NT2/D1 (cell line): Measurements from ENCODE around the gene RIMBP2.
"Not testable (repeated sequence)": the region's sequence is repeated elsewhere in the genome, so short reads cannot be mapped to it uniquely, and the experiment has no call there.

Source experiments
- DNase-seq: peaks from one replicate; pipeline ENCODE4 v3.0.0-alpha.2; 2011; ENCODE audit warnings: low read depth, low spot score
- H3K27me3 ChIP-seq: 2 replicates; pipeline ENCODE4 v1.6.0; 2011; ENCODE audit warnings: mild to moderate bottlenecking; ENCODE audit not compliant: insufficient read length, insufficient read depth
- H3K36me3 ChIP-seq: 2 replicates; pipeline ENCODE4 v1.6.1; 2011; ENCODE audit warnings: mild to moderate bottlenecking, low read length, mixed read lengths; ENCODE audit not compliant: insufficient read depth, insufficient read length
- H3K4me1 ChIP-seq: 2 replicates; pipeline ENCODE4 v1.5.1; 2011; ENCODE audit not compliant: insufficient read depth, insufficient read length
- H3K4me3 ChIP-seq: 2 replicates; pipeline ENCODE4 v1.5.1; 2011; ENCODE audit warnings: low read depth; ENCODE audit not compliant: insufficient read length
- H3K9ac ChIP-seq: 2 replicates; pipeline ENCODE4 v1.6.0; 2011; ENCODE audit warnings: low read depth; ENCODE audit not compliant: insufficient read length
- H3K9me3 ChIP-seq: 2 replicates; pipeline ENCODE4 v1.5.1; 2011; ENCODE audit warnings: mild to moderate bottlenecking, low read length; ENCODE audit not compliant: insufficient read depth
- SUZ12 ChIP-seq: IDR thresholded peaks from 2 replicates; pipeline ENCODE4 v1.6.1; 2011; ENCODE audit not compliant: insufficient read length, insufficient read depth; ENCODE audit errors: extremely low read depth
- YY1 ChIP-seq: IDR thresholded peaks from 2 replicates; pipeline ENCODE4 v1.6.1; 2011; ENCODE audit not compliant: insufficient read length, insufficient read depth
- ZNF274 ChIP-seq: IDR thresholded peaks from 2 replicates; pipeline ENCODE4 v1.6.1; 2011; ENCODE audit warnings: mild to moderate bottlenecking, low read depth, low read length

The RIMBP2 gene

DNA sequence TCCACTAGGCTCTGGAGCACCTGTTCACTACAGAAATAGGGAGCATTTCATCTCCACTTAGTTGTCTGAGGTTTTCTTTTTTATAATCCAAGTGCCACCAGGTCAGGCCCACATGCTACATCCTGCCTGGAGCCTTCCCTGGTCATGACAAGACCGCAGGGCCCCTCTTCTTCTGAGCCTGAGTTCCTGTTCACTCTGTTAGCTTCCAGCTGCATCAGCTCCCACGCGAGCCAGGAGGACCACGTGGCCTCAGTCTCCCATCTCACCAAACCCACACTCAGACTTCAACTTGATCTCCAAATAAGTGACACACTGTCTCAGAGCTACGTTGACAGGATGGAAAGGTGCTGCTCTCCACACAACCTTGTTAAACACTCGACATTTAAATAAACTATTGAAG lies 21.0 kb downstream of the RIMBP2 start:
- H3K4me1 ChIP-seq, result peaks cover under 1% of the 10 kb centered on the region
- H3K9me3 ChIP-seq, result no peaks in the 10 kb centered on the region
- no peak overlapping the region for H3K9ac ChIP-seq
- DNase-seq, result no peak
- TF ChIP-seq ZNF274, result no peak
- TF ChIP-seq YY1, result no peak
- TF ChIP-seq SUZ12, result no peak
- no peaks in the 10 kb centered on the region for H3K27me3 ChIP-seq
- H3K4me3 ChIP-seq, result no peak overlapping the region
- no peaks in the 10 kb centered on the region for H3K36me3 ChIP-seq

DNA sequence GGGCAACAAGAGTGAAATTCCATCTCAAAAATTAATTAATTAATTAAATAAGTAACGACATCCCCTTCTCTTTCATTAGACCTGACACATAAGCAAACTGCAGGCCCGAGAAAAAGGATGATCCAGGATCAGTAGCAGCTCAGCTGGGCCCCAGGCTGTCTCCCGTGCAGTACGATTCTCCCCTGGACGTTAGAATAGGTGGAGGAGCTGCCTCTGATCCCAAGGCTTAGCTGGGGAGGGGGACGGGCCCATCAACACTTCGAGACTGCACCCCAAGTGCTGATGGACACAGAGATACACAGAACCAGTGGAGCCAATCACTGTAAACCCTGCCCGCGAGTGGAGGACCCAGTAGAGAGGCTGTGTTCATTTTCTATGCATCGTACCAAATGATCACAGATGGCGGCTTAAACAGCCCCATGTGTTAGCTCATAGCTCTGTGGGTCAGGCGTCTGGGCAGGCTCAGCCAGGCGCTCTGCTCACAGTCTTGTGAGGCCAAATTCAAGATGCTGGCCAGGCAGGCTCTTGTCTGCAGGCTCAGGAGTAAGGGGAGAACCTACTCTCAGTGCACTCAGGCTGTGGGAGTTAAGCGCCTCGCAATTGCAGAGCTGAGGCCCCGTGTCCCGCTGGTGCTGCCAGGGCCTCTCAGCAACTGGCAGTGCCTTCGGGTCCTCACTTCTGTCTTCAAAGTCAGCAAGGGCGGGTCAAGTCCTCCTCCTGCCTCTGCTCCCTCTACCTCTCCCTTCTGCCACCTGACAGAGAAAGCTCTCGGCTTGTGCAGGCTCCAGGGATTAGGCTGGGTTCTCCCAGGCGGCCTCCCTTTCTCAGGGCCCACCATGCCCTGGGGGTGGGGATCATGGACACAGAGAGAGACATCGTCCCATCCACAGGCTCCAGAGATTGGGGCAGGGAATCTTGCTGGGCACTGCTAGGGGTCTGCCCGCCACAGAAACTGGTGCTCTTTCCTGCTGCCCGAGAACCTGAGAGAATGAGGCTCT lies 26.4 kb downstream of the RIMBP2 start:
- H3K9ac ChIP-seq, result no peak overlapping the region
- peaks cover 3% of the 10 kb centered on the region for H3K27me3 ChIP-seq
- no peak overlapping the region for H3K4me3 ChIP-seq
- no peak for DNase-seq
- no peaks in the 10 kb centered on the region for H3K9me3 ChIP-seq
- H3K36me3 ChIP-seq, result no peaks in the 10 kb centered on the region
- H3K4me1 ChIP-seq, result peaks cover 3% of the 10 kb centered on the region
- no peak for TF ChIP-seq SUZ12
- TF ChIP-seq ZNF274, result no peak
- TF ChIP-seq YY1, result no peak

DNA sequence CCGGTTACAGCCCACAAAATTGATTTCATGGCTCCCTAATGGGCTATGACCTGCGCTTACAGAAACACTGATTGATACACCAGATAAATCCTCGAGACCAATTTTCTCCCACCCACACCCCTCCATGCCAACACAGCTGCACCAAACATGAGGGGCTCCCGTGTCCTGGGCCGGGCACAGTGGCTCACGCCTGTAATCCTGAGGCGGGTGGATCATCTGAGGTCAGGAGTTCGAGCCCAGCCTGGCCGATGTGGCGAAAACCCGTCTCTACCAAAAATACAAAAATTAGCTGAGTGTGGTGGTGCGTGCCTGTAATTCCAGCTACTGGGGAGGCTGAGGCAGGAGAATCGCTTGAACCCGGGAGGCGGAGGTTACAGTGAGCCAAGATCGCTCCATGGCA lies 27.1 kb downstream of the RIMBP2 start:
- H3K4me3 ChIP-seq, H3K27me3 ChIP-seq, DNase-seq, H3K9ac ChIP-seq, H3K9me3 ChIP-seq, H3K36me3 ChIP-seq, H3K4me1 ChIP-seq: not testable (repeated sequence)

DNA sequence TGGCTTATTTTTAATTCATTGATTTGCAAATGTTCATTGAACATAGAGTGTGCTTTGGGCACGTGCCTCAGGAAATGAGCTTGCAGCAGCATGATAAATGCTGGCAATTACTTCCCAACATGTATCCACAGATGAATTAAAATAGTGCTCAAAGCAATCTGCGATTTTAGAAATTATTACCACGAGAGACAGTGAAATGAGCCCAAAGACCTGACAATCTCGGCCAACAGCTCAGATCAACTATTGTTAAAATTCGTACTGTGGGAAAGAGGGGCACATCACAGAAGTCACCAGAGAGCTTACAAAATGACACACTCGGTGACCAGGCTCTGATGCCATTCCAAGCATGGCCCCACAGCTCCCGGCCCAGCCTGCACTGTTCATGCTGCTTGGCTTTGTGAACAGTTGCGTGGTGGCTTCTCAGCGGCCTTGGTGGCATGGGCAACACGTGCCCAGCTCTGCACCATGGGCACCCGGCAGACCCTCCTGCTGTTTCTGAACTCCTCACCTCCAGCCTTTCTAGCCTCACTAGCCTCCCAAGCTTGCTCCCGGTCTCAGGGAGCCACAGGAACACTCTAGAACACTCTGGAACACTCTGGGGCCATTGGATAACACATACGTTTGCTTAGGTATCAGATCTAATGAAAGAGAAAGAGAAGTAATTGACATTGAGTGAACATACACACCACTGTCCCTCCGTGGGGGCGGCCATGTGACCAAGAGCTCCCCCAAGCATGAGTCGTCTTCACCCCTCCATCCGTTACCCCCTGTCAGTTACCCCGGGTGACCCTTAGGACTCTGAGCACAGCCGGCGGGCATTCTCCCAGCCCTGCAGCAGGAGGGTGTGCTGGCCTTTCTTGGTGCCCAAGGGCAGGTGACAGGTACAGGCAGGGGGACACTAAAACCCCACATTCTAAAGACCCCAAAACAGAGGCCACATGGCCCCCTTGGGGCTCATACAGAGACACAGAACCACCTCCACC lies 28.0 kb downstream of the RIMBP2 start:
- no peaks in the 10 kb centered on the region for H3K36me3 ChIP-seq
- DNase-seq, result no peak
- peaks cover 3% of the 10 kb centered on the region for H3K27me3 ChIP-seq
- no peak overlapping the region for H3K9ac ChIP-seq
- H3K4me1 ChIP-seq, result peaks cover 3% of the 10 kb centered on the region
- TF ChIP-seq YY1, result no peak
- TF ChIP-seq ZNF274, result no peak
- TF ChIP-seq SUZ12, result no peak
- no peak overlapping the region for H3K4me3 ChIP-seq
- no peaks in the 10 kb centered on the region for H3K9me3 ChIP-seq

DNA sequence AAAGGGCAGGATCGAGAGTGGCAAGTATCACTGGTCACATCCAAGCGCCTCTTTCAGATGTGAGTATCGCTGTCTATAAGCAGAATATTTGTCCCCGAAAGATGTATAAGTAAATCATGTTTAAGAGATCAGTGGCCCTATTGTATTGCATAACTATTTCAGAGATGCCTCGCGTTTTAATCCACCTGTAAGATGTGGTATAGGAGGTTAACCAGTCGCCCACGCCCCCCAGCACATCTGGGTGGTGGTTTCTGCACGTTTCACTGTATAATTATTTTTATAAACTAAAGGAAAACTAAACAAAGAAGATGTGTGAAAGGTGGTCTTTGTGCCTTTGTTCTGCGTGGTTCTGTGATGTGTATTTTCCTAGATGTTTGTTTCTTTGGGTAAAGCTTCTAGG lies 28.9 kb downstream of the RIMBP2 start:
- H3K36me3 ChIP-seq, result no peaks in the 10 kb centered on the region
- H3K9ac ChIP-seq, result no peak overlapping the region
- TF ChIP-seq ZNF274 (no peak), YY1 (no peak), SUZ12 (no peak)
- peaks cover 6% of the 10 kb centered on the region for H3K4me1 ChIP-seq
- no peak for DNase-seq
- no peak overlapping the region for H3K4me3 ChIP-seq
- H3K9me3 ChIP-seq, result no peaks in the 10 kb centered on the region
- peaks cover 3% of the 10 kb centered on the region for H3K27me3 ChIP-seq

DNA sequence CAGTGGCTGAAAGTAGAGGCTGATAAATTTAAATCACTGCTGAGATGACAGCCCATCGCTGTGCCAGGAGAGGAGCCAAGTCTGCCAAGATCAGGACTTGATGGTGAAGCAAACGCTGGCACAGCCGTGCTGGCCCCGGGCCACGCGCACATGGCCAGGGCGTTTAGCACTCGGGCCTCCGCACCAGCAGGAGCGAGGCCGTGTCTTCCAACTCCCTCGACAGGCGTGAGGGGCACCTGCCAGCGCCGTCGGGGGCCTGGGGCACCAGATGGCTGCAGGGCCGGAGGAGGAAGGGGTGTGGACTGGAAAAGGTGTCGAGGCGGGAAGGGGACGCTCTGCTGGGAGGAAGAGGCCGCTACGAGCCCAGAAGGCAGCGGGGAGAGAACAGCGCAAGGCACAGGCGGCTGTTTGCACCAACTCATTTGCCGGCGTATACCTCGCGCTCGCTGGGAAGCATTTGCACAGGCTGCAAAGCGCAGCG lies 29.5 kb downstream of the RIMBP2 start:
- no peak for TF ChIP-seq ZNF274
- Histone ChIP-seq H3K4me1 (peaks cover 10% of the 10 kb centered on the region), H3K27me3 (peaks cover 3% of the 10 kb centered on the region), H3K4me3 (no peak overlapping the region), H3K36me3 (no peaks in the 10 kb centered on the region), H3K9me3 (no peaks in the 10 kb centered on the region), H3K9ac (no peak overlapping the region)
- DNase-seq, result no peak

DNA sequence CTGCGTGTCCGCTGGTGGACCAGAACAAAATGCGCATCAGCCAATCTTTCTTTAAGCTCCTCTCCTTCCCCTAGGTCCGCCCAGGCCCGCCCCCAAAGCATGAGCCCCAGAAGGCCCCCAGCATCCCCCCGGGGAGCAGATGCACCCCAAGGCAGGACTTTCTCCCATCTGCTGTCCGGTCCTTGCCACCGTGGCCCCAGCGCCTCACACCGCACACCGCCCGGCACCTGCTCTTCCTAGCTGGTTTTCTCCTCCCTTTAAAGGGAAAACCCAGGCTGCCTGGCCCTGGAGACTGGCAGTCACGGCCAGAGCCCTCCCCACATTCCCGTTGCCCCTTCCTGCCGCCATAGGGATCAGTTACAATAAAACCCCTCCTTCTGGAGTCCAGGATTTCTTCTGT lies 30.2 kb downstream of the RIMBP2 start:
- no peaks in the 10 kb centered on the region for H3K9me3 ChIP-seq
- no peaks in the 10 kb centered on the region for H3K36me3 ChIP-seq
- peaks cover 3% of the 10 kb centered on the region for H3K27me3 ChIP-seq
- no peak for DNase-seq
- TF ChIP-seq ZNF274 (no peak), YY1 (no peak), SUZ12 (no peak)
- peaks cover 10% of the 10 kb centered on the region for H3K4me1 ChIP-seq
- no peak overlapping the region for H3K9ac ChIP-seq
- no peak overlapping the region for H3K4me3 ChIP-seq
